ENCODE measurements around the gene ACOT7. TPM values are rescaled to one million over a fixed set of nuclear protein-coding genes. Genes with fewer than 3 reads are reported as not detected.
"Not testable (repeated sequence)": the region's sequence is repeated elsewhere in the genome, so short reads cannot be mapped to it uniquely, and the experiment has no call there.

The ACOT7 gene
- total and polyA plus RNA-seq, 9 donors = 7.5 to 24.0 (median 20.5) TPM

GRCh38 chr1:6401673-6402072 lies 8.1 kb upstream of the ACOT7 start:
- Histone ChIP-seq H3K36me3 (ENCODE audit: control insufficient read depth, insufficient read depth, low read length) (no peaks in the 10 kb centered on the region), H3K4me1 (ENCODE audit: control insufficient read depth, insufficient read depth, low read length) (no peaks in the 10 kb centered on the region), H3K9me3 (replicated peaks; ENCODE audit: control insufficient read depth, low read depth, low read length) (no peaks in the 10 kb centered on the region), H3K4me3 (ENCODE audit: low read length) (no peak overlapping the region), H3K27ac (ENCODE audit: low read length) (no peak overlapping the region), H3K27me3 (ENCODE audit: control insufficient read depth, insufficient read depth, low read length) (peaks cover 10% of the 10 kb centered on the region)
- no CpG with 5 or more reads among the region's 6 CpGs for WGBS (ENCODE audit: insufficient coverage)
- no peak for DNase-seq

GRCh38 chr1:6399294-6399693 lies 5.7 kb upstream of the ACOT7 start:
- no peak overlapping the region for H3K4me3 ChIP-seq (ENCODE audit: low read length)

GRCh38 chr1:6397844-6398441 lies 4.4 kb upstream of the ACOT7 start:
- Histone ChIP-seq H3K4me1 (ENCODE audit: control insufficient read depth, insufficient read depth, low read length) (peaks cover 6% of the 10 kb centered on the region), H3K27me3 (ENCODE audit: control insufficient read depth, insufficient read depth, low read length) (no peaks in the 10 kb centered on the region), H3K27ac (ENCODE audit: low read length) (no peak overlapping the region), H3K4me3 (ENCODE audit: low read length) (no peak overlapping the region), H3K36me3 (ENCODE audit: control insufficient read depth, insufficient read depth, low read length) (no peaks in the 10 kb centered on the region), H3K9me3 (replicated peaks; ENCODE audit: control insufficient read depth, low read depth, low read length) (no peaks in the 10 kb centered on the region)
- 61% methylated on average over 7 of the region's 10 CpGs for WGBS (ENCODE audit: insufficient coverage)
- no peak for DNase-seq

More at GRCh38 chr1:6399294-6399693, 5.7 kb upstream of the ACOT7 start:
- Histone ChIP-seq H3K9me3 (replicated peaks; ENCODE audit: control insufficient read depth, low read depth, low read length) (no peaks in the 10 kb centered on the region), H3K27ac (ENCODE audit: low read length) (no peak overlapping the region), H3K4me1 (ENCODE audit: control insufficient read depth, insufficient read depth, low read length) (peaks cover 1% of the 10 kb centered on the region), H3K27me3 (ENCODE audit: control insufficient read depth, insufficient read depth, low read length) (no peaks in the 10 kb centered on the region), H3K36me3 (ENCODE audit: control insufficient read depth, insufficient read depth, low read length) (no peaks in the 10 kb centered on the region)
- DNase-seq = no peak
- no CpG with 5 or more reads among the region's 3 CpGs for whole genome bisulfite sequencing (ENCODE audit: insufficient coverage)

- Histone ChIP-seq H3K27ac (ENCODE audit: low read length) (no peak overlapping the region), H3K27me3 (ENCODE audit: control insufficient read depth, insufficient read depth, low read length) (no peaks in the 10 kb centered on the region), H3K9me3 (replicated peaks; ENCODE audit: control insufficient read depth, low read depth, low read length) (no peaks in the 10 kb centered on the region), H3K36me3 (ENCODE audit: control insufficient read depth, insufficient read depth, low read length) (no peaks in the 10 kb centered on the region), H3K4me1 (ENCODE audit: control insufficient read depth, insufficient read depth, low read length) (peaks cover 13% of the 10 kb centered on the region), H3K4me3 (ENCODE audit: low read length) (no peak overlapping the region)
- DNase-seq = no peak
Observed at GRCh38 chr1:6396998-6397397, 3.4 kb upstream of the ACOT7 start.

GRCh38 chr1:6395781-6396244 lies 2.2 kb upstream of the ACOT7 start:
- H3K4me1 ChIP-seq (ENCODE audit: control insufficient read depth, insufficient read depth, low read length) = peaks cover 15% of the 10 kb centered on the region
- WGBS (ENCODE audit: insufficient coverage) = 94% methylated on average over 30 of the region's 34 CpGs
- not testable (repeated sequence) for H3K27me3 ChIP-seq (ENCODE audit: control insufficient read depth, insufficient read depth, low read length); H3K36me3 ChIP-seq (ENCODE audit: control insufficient read depth, insufficient read depth, low read length); H3K9me3 ChIP-seq (replicated peaks; ENCODE audit: control insufficient read depth, low read depth, low read length); H3K27ac ChIP-seq (ENCODE audit: low read length); H3K4me3 ChIP-seq (ENCODE audit: low read length); DNase-seq

GRCh38 chr1:6395130-6395529 lies 1.6 kb upstream of the ACOT7 start:
- not testable (repeated sequence) for DNase-seq; H3K27ac ChIP-seq (ENCODE audit: low read length); H3K9me3 ChIP-seq (replicated peaks; ENCODE audit: control insufficient read depth, low read depth, low read length); H3K36me3 ChIP-seq (ENCODE audit: control insufficient read depth, insufficient read depth, low read length); H3K27me3 ChIP-seq (ENCODE audit: control insufficient read depth, insufficient read depth, low read length); H3K4me3 ChIP-seq (ENCODE audit: low read length)
- H3K4me1 ChIP-seq (ENCODE audit: control insufficient read depth, insufficient read depth, low read length) = peaks cover 15% of the 10 kb centered on the region
- WGBS (ENCODE audit: insufficient coverage) = 70% methylated on average over 2 of the region's 8 CpGs

- H3K27me3 ChIP-seq (ENCODE audit: control insufficient read depth, insufficient read depth, low read length) = no peaks in the 10 kb centered on the region
- under 1% methylated on average over 83 of the region's 83 CpGs for WGBS (ENCODE audit: insufficient coverage)
- H3K27ac ChIP-seq (ENCODE audit: low read length) = no peak overlapping the region
- H3K36me3 ChIP-seq (ENCODE audit: control insufficient read depth, insufficient read depth, low read length) = no peaks in the 10 kb centered on the region
- H3K9me3 ChIP-seq (replicated peaks; ENCODE audit: control insufficient read depth, low read depth, low read length) = no peaks in the 10 kb centered on the region
- peak overlapping the region; percentile 41 for H3K4me3 ChIP-seq (ENCODE audit: low read length)
- H3K4me1 ChIP-seq (ENCODE audit: control insufficient read depth, insufficient read depth, low read length) = peaks cover 15% of the 10 kb centered on the region
- DNase-seq = no peak
Observed at GRCh38 chr1:6392809-6393399, 663 bp downstream of the ACOT7 start.

GRCh38 chr1:6391951-6392808 lies 1.4 kb downstream of the ACOT7 start:
- Histone ChIP-seq H3K9me3 (replicated peaks; ENCODE audit: control insufficient read depth, low read depth, low read length) (no peaks in the 10 kb centered on the region), H3K36me3 (ENCODE audit: control insufficient read depth, insufficient read depth, low read length) (no peaks in the 10 kb centered on the region), H3K27ac (ENCODE audit: low read length) (no peak overlapping the region), H3K4me1 (ENCODE audit: control insufficient read depth, insufficient read depth, low read length) (peaks cover 18% of the 10 kb centered on the region), H3K27me3 (ENCODE audit: control insufficient read depth, insufficient read depth, low read length) (no peaks in the 10 kb centered on the region), H3K4me3 (ENCODE audit: low read length) (peak overlapping the region; percentile 31)
- 43% methylated on average over 13 of the region's 16 CpGs for WGBS (ENCODE audit: insufficient coverage)
- no peak for DNase-seq

GRCh38 chr1:6389971-6390370 lies 3.6 kb downstream of the ACOT7 start:
- no peak overlapping the region for H3K4me3 ChIP-seq (ENCODE audit: low read length)
- H3K27me3 ChIP-seq (ENCODE audit: control insufficient read depth, insufficient read depth, low read length) = no peaks in the 10 kb centered on the region
- no peak for DNase-seq
- H3K27ac ChIP-seq (ENCODE audit: low read length) = no peak overlapping the region
- H3K9me3 ChIP-seq (replicated peaks; ENCODE audit: control insufficient read depth, low read depth, low read length) = no peaks in the 10 kb centered on the region
- H3K4me1 ChIP-seq (ENCODE audit: control insufficient read depth, insufficient read depth, low read length) = peaks cover 33% of the 10 kb centered on the region
- WGBS (ENCODE audit: insufficient coverage) = 88% methylated on average over 8 of the region's 9 CpGs
- no peaks in the 10 kb centered on the region for H3K36me3 ChIP-seq (ENCODE audit: control insufficient read depth, insufficient read depth, low read length)

- DNase-seq = no peak
- Histone ChIP-seq H3K4me3 (ENCODE audit: low read length) (no peak overlapping the region), H3K27me3 (ENCODE audit: control insufficient read depth, insufficient read depth, low read length) (no peaks in the 10 kb centered on the region), H3K4me1 (ENCODE audit: control insufficient read depth, insufficient read depth, low read length) (peaks cover 23% of the 10 kb centered on the region), H3K27ac (ENCODE audit: low read length) (no peak overlapping the region), H3K9me3 (replicated peaks; ENCODE audit: control insufficient read depth, low read depth, low read length) (peaks cover 2% of the 10 kb centered on the region), H3K36me3 (ENCODE audit: control insufficient read depth, insufficient read depth, low read length) (no peaks in the 10 kb centered on the region)
- WGBS (ENCODE audit: insufficient coverage) = 50% methylated on average over 2 of the region's 10 CpGs
Observed at GRCh38 chr1:6386371-6386949, 7.1 kb downstream of the ACOT7 start.

Measured in muscle of leg (tissue), 11 donors.